HCEC 1CT (cell line): ENCODE data around the gene SLC66A2.
"Not testable (repeated sequence)": the region's sequence is repeated elsewhere in the genome, so short reads cannot be mapped to it uniquely, and the experiment has no call there.

Experiments
- DNase-seq: peaks from one replicate; pipeline ENCODE4 v3.0.0-alpha.2; 2017

SLC66A2 gene

GRCh38 chr18:79900610-79901570 is 50.6 kb downstream of the SLC66A2 start:
- no peak for DNase-seq

DNA sequence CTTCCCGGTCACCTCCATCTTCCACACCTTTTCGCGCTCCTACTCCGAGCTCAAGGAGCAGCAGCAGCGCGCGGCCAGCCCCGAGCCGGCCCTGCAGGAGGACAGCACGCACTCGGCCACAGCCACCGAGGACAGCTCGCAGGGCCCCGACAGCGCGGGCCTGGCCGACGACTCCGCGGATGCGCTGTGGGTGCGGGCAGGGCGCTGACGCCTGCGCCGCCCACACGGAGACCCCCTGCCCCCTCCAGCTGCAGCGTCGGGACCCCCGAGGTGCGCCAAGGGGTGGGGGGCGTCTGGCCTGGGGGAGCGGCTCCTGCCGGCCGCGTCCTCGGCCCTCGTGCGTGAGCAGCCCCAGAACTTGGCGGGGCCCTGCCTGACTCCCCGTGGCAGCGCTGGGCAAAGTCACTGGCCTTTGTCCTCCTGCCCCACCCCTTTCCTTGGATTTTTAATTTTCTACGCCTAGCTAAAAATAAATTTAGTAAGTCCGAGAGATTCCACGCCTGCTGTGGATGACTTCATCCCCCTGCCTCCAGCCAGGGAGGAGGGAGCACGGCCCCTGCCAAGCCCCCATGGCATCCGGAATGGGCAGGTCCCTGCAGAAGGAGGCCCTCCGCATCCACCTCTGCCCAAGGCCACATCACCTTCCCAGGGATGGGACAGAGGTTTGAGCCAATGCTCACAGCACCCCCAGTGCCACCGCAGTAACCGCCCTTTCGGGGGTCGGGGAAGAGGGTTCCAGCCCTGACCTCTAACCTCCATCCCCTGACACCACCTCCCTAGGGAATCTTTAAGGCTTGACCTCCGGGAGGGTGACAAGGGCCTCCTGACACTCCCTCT is 51.6 kb downstream of the SLC66A2 start:
- no peak for DNase-seq

- DNase-seq = no peak
These were observed 52.4 kb downstream of the SLC66A2 start for GRCh38 chr18:79898952-79899608.

DNA sequence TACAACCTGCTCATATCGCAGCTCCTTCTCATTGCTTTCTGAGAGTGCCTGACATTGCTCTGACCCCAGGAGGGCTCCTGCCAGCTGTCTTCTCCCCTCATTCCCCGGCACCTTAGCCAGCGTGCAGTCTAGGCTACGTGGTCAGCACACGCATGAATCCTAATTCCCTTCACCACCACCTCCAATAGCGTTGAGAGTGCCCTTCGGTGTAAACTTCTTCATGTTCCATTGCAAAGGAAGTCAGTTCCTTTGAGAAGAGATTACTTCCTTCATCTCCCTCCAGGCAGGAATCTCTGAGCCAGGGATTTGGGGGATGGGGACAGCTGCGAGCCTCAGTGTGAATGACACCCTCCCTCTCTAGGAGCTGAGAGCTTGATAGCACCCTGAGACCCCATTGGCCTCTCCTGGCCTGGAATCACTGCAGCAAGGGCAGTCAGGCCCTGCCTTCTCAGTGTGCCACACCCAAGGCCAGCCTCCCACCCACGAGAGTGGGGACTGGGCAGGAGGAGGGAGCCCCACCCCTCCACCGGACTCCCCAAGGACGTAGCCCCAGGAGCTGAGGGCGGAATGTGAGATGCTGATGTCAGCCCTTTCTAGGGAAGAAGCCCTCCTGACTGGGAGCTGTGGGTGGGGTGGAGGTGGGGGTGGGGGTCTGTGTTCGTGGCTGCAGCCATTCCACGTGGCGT is 53.4 kb downstream of the SLC66A2 start:
- no peak for DNase-seq

- DNase-seq = no peak
These were observed 54.7 kb downstream of the SLC66A2 start for GRCh38 chr18:79896738-79897137.

- no peak for DNase-seq
These were observed 60.8 kb downstream of the SLC66A2 start for GRCh38 chr18:79890674-79891073.

DNA sequence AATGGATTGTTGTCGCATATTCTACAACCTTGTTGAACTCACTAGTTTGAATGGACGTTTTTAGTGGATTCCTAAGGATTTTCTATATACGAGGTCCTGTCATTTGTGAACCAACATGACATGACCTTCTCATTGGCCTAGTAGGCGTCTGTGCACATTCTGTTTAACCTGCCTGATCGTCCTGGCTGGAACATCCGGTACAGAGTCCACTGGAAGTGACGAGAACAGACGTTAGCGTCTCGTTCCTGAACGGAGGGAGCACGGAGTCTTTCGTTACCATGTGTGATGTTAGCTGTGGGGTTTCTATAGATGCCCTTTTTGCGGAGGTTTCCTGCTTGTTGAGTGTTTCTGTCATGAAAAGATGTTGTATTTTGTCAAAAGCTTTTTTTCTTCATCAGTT is 61.9 kb downstream of the SLC66A2 start:
- DNase-seq = no peak

DNA sequence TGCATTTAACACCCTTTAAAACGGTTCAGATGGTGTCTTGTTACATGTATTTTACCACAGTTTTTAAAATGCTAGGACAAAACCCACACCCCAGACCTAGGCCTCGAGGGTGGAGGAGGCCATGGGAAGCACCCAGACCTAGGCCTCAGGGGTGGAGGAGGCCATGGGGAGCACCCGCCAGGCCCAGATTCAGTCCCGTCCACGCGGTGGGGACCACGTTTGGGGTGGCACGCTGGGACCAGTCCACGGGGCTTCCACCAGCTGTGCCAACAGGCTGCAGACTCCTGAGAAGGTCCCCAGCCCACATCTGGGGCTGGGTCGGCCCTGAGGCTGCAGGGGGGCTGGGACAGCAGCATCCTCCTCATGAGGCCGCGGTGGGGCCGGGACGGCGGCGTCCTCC is 63.4 kb downstream of the SLC66A2 start:
- DNase-seq = no peak

GRCh38 chr18:79887181-79888000 is 64.1 kb downstream of the SLC66A2 start:
- DNase-seq = no peak

DNA sequence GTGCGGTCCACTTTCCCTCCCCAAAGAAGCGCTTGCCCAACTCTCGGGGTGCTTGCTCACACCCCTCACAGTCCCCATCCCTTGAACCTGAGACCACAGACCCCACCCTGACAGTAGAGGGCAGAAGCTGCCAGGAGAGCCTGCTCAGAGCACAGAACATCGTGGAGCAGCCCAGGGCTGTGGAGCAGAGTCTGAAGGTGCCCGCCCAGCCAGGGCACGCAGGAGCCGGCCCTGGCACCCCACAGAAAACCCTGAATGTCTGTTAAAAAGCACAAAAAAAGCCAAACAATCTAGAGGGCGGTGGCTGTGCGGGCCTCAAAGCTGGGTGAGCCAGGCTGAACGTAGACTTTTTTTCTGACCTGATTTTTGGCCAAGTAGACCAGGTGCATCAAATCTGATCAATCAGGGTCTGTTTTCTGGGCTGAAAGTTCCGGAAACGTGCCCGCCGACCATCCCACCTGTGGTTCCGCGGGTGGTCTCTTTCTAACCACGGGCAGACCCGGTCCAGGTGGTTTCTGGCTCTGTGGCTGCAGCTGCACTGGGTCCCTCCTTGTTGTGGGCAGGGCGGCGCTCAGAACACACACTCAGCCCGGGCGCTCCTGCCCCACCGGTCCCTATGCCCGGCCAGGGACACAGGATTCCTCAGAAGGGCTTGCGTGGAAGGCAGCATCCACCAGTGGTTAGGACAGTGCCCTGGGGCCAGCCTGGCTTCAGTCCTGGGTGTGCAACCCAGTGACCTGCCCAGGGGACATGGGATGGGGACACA is 66.3 kb downstream of the SLC66A2 start:
- DNase-seq = no peak

GRCh38 chr18:79884294-79884962 is 67.0 kb downstream of the SLC66A2 start:
- no peak for DNase-seq

DNA sequence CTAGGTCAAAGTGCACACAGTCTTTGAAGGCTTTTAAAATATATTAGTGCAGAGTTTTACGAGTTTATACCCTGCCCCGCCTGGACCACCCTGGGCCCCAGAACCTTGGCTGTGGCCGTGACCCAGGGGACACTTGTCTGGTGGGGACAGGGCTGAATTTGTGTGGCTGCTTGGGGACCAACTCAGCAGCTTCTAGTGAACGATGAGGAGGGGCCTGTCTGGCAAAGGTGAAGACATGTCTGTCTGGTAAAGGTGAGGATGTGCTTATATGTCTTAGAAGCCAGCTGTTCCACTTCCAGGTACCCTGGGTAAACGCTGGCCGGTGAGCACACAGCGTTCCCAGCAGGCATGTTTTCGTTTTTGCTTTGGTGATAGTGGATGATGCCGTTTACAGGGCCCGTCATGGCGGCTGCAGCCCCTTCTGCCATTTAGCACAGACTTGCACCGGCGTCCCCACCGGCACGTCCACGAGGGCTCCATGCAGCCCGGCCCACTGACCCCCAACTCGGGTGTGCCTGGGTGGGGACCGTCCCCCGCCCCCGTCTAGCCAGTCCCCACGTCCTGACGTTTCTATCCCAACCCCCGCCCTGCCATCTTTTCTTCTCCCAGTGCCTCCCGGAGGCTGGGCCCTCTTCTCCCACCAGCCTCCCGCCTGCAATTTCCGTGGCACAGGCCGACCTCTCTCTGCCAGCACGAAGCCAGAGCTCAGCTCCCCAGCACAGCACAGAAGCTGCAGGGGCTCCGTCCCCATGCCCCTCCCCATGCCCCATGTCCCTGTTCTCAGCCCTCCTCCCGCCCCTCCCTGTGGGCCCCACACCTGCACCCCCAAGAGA is 67.8 kb downstream of the SLC66A2 start:
- no peak for DNase-seq

- DNase-seq = no peak
These were observed 68.8 kb downstream of the SLC66A2 start for GRCh38 chr18:79882522-79883241.

- no peak for DNase-seq
These were observed 69.8 kb downstream of the SLC66A2 start for GRCh38 chr18:79881695-79882094.

DNA sequence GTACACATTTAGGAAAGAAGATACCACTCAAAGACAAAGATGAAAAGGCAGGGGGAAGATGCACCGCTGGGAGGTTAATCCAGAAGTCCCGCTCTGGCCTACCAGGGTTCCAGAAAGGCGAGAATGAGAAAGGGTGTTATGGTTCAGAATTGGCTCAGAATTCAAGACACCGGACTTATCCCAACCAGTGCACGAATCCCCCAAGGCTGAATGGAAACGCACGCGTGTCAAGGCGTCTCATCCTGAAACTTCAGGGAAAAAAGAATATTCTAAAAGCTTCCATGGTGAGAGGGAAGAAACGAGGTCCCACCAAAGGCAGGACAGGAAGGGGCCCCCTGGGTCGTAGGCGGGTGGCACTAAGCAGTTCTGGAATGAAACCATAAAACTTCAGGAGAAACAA is 71.9 kb downstream of the SLC66A2 start:
- no peak for DNase-seq

GRCh38 chr18:79878741-79879378 is 72.6 kb downstream of the SLC66A2 start:
- DNase-seq = no peak

DNA sequence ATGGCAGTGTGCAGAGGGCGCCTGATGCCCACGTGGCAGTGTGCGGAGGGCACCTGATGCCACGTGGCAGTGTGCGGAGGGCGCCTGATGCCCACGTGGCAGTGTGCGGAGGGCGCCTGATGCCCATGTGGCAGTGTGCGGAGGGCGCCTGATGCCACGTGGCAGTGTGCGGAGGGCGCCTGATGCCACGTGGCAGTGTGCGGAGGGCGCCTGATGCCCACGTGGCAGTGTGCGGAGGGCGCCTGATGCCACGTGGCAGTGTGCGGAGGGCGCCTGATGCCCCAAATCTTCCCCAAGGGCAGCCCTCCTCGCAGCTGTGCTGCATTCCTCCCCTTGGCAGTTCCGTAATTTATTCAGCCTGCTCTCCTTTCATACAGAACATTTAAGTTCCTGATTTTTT is 73.2 kb downstream of the SLC66A2 start:
- not testable (repeated sequence) for DNase-seq
